HG02623 (cell line): ENCODE measurements around the gene ABCC12.

Source experiments
- ATAC-seq: cut with Tn5 transposase; IDR thresholded peaks from one replicate; pipeline ENCODE4 v1.9.1; 2021; ENCODE audit warnings: moderate library complexity; ENCODE audit not compliant: unreplicated experiment

The ABCC12 gene

DNA sequence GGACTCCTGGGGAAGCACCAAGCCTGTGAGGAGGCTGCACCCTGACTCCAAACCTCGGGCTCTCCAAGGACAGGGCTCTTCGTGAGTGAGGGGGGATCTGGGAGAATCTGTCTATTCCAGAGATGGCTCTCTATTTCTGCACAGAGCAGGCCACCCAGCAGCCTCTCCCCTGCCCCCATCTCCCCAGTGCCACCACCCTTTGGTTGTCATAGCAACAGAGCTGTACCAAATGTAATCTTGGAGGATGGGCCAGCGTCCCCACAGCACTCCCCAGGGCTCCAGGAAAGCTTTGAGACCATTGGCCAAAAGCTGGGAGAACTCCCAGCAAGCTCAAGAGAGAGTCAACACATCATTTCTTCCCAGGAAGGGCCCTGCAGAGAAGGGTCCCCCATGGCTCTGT lies 49.3 kb downstream of the ABCC12 start:
- ATAC-seq, result no peak
